Nephron (organoid): ENCODE measurements around the gene ATP9B.
A peak's percentile ranks its signal among the peaks of the same experiment; 100 is the strongest.

ENCODE experiments used
- H3K27ac Mint-ChIP-seq, 3 experiments: 2 replicates each; pipeline ENCODE4 v1.8.0; 2020; ENCODE audit warnings: mixed read lengths in 3 of 3, mild to moderate bottlenecking in 2 of 3, moderate library complexity in 1 of 3
- H3K27me3 Mint-ChIP-seq: 2 replicates; pipeline ENCODE4 v1.8.0; 2021; ENCODE audit warnings: low read depth, mild to moderate bottlenecking, moderate library complexity, mixed read lengths
- H3K36me3 Mint-ChIP-seq: 2 replicates; pipeline ENCODE4 v1.8.0; 2020; ENCODE audit warnings: low read depth, mixed read lengths
- H3K4me1 Mint-ChIP-seq: 2 replicates; pipeline ENCODE4 v1.8.0; 2020; ENCODE audit warnings: mixed read lengths
- H3K4me3 Mint-ChIP-seq, 3 experiments: 2 replicates each; pipeline ENCODE4 v1.8.0; 2020; ENCODE audit warnings: mild to moderate bottlenecking in 3 of 3, mixed read lengths in 3 of 3, moderate library complexity in 2 of 3
- H3K9me3 Mint-ChIP-seq: 2 replicates; pipeline ENCODE4 v1.8.0; 2020; ENCODE audit warnings: mixed read lengths
- CTCF ChIP-seq, 3 experiments: fragments of 200-600 bp; sonication (generic); IDR thresholded peaks; one replicate each; pipeline ENCODE4 v1.5.0; 2021; ENCODE audit warnings: antibody characterized with exemption in 3 of 3; ENCODE audit not compliant: unreplicated experiment in 3 of 3

Gene ATP9B

GRCh38 chr18:79108549-79109215 lies 39.5 kb downstream of the ATP9B start:
- H3K36me3 Mint-ChIP-seq: peaks cover 10% of the 10 kb centered on the region
- H3K4me3 Mint-ChIP-seq: no peak overlapping the region
- no peak overlapping the region for H3K27ac Mint-ChIP-seq
- TF ChIP-seq CTCF (IDR thresholded peaks at IDR 0.05; ENCODE audit: unreplicated experiment in 3 of 3): no peak
- no peaks in the 10 kb centered on the region for H3K27me3 Mint-ChIP-seq
- peaks cover 5% of the 10 kb centered on the region for H3K4me1 Mint-ChIP-seq
- H3K9me3 Mint-ChIP-seq: no peaks in the 10 kb centered on the region

GRCh38 chr18:79111483-79111882 lies 42.3 kb downstream of the ATP9B start:
- TF ChIP-seq CTCF (IDR thresholded peaks at IDR 0.05; ENCODE audit: unreplicated experiment in 3 of 3): no peak
- no peaks in the 10 kb centered on the region for H3K27me3 Mint-ChIP-seq
- H3K9me3 Mint-ChIP-seq: peaks cover 7% of the 10 kb centered on the region
- H3K36me3 Mint-ChIP-seq: peaks cover 21% of the 10 kb centered on the region
- no peak overlapping the region for H3K4me3 Mint-ChIP-seq
- no peak overlapping the region for H3K27ac Mint-ChIP-seq
- H3K4me1 Mint-ChIP-seq: peaks cover 5% of the 10 kb centered on the region

DNA sequence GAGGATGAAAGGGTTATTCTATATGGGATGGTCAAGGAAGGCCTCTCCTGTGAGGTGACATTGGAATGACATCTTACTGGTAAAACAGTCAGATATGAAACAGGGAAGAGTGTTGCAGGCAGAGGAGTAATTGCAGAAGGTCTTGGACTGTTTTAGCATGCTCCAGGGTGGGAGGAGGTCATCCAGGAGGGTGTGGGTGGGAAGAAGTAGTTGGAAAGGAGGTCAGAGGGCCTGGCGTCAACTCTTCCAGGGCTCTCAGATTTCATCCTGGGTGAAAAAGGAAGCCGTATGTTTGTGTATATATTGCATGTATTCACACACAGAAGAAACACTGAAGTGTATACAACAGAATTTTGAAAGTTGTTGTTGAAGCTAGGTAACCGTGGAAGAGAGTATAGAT lies 48.2 kb downstream of the ATP9B start:
- no peak for TF ChIP-seq CTCF (IDR thresholded peaks at IDR 0.05; ENCODE audit: unreplicated experiment in 3 of 3)
- Mint-ChIP-seq H3K4me1 (peaks cover 5% of the 10 kb centered on the region), H3K4me3 (no peak overlapping the region), H3K36me3 (peaks cover 41% of the 10 kb centered on the region), H3K27me3 (no peaks in the 10 kb centered on the region), H3K9me3 (peaks cover 7% of the 10 kb centered on the region), H3K27ac (peak overlapping the region in 1 of 3 experiments; percentile 31)

GRCh38 chr18:79117788-79118187 lies 48.6 kb downstream of the ATP9B start:
- Mint-ChIP-seq H3K27ac (no peak overlapping the region), H3K4me3 (no peak overlapping the region), H3K4me1 (peaks cover 5% of the 10 kb centered on the region), H3K9me3 (peaks cover 7% of the 10 kb centered on the region), H3K36me3 (peaks cover 45% of the 10 kb centered on the region), H3K27me3 (no peaks in the 10 kb centered on the region)
- no peak for TF ChIP-seq CTCF (IDR thresholded peaks at IDR 0.05; ENCODE audit: unreplicated experiment in 3 of 3)

DNA sequence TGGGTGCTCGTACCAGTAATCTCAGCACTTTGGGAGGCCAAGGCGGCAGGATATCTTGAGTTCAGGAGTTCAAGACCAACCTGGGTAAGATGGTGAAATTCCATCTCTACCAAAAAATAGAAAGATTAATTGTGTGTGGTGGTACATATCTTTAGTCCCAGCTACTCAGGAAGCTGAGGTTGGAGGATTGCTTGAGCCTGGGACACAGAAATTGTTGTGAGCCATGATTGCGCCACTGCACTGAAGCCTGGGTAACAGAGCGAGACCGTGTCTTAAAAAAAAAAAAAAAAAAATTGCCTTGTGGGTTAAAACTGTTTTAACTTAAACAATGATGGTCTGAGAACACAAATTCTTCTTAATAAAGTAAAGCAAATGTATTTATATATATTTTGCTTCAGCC lies 49.6 kb downstream of the ATP9B start:
- H3K27ac Mint-ChIP-seq: no peak overlapping the region
- no peaks in the 10 kb centered on the region for H3K27me3 Mint-ChIP-seq
- TF ChIP-seq CTCF (IDR thresholded peaks at IDR 0.05; ENCODE audit: unreplicated experiment in 3 of 3): no peak
- peaks cover 48% of the 10 kb centered on the region for H3K36me3 Mint-ChIP-seq
- H3K4me1 Mint-ChIP-seq: peaks cover 5% of the 10 kb centered on the region
- H3K4me3 Mint-ChIP-seq: no peak overlapping the region
- H3K9me3 Mint-ChIP-seq: peaks cover 7% of the 10 kb centered on the region
